GOT3 (cell line): ENCODE measurements around the gene ZNF587B.
"Not testable (repeated sequence)": the region's sequence is repeated elsewhere in the genome, so short reads cannot be mapped to it uniquely, and the experiment has no call there.

Source experiments
- DNase-seq: peaks from one replicate; lab custom pipeline; 2025; ENCODE audit warnings: mixed read lengths; lab: John Stamatoyannopoulos, UW

ZNF587B gene

DNA sequence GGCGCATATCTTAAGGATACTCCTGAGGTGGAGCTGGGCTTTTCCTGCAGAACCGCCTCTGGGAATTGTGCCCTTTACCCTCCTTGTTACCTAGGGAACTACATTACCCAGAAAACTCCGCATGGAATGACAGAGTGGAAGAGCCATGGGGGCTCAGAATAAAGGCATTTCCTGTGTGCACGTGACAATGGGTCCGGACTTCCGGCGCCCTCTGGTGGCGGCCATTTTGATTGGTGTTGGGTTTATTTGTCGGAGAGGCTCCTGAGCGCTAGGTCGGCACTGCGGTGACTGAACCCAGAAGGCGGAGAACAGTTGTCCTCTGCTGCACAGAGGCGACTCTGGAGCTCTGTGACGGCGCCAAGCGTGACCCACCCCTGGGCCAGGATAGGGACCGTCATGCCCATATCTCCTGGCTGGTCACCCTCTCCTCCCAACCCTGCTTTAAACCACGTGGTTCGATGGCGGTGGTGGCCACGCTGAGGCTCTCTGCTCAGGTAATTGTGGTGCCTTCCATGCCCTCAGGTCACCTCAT, at the start of gene ZNF587B:
Gene ZNF587B (plus strand): TSS at position 229 of the 532 bp plus-strand sequence. CDS start 230 bp downstream, at position 459.
- DNase-seq = no peak

DNA sequence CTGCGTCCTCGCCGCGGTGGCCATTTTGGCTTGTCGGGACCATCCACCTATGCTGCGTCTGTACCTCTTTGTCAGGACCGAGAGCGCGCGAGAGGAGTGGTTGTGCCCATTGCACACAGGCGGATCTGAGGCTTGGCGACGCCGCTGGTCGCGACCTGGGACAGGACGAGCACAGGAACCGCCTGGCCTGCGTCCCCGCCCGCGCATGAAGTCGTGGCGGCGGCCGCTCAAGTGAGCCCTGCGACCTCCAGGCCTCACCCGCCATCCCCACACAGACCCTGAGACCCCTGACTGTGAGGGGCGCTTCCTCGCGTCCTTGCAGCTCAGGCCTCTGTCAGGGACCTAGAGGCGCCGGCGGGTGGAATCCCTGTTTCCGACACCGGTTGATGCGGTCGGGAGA, 43.8 kb upstream of the ZNF587B start:
- DNase-seq = no peak

DNA sequence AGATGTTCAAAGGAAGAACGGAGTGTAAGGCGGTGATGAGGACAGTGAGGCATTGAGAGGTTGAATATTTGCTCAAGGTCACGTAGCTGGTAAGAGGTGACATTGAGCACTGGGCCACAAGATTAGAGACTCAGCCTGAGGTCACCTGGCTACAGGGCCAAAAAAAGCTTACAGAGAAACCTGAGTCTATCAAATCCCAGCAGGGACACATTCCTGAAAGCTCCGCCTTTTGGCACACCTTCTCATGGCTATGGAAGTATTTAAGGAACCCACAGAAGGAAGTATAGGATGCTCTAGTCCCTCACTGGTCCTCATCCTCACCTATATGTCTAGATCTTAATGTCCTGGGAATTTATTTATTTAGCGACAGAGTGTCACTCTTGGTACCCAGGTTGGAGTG, 43.2 kb upstream of the ZNF587B start:
- no peak for DNase-seq

DNA sequence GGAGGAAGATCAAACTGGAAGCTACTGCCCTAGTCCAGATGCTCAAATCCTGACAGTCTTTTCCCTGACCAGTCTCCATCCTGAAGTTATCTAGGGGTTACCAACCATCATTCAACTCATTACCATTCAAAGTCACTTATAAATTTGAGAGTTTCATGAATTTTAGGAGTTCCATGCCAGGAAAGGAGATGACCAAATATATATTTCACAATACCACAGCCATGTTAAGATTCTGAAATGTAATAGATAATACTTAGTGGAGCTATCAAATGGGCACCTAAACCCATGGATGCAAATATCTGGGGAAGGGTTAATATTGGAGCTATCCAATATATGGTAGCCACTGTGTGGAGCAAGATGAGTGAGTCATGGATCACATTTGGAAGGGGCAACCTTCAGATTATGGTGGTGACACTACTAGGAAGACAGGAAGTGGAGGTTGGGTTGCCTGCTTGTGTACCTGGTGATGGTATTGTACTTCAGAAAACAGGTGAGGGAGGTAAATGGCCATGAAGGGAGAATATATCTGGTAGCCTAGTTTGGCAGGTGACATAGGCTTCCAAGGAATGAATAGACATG, 41.9 kb upstream of the ZNF587B start:
- DNase-seq = no peak

DNA sequence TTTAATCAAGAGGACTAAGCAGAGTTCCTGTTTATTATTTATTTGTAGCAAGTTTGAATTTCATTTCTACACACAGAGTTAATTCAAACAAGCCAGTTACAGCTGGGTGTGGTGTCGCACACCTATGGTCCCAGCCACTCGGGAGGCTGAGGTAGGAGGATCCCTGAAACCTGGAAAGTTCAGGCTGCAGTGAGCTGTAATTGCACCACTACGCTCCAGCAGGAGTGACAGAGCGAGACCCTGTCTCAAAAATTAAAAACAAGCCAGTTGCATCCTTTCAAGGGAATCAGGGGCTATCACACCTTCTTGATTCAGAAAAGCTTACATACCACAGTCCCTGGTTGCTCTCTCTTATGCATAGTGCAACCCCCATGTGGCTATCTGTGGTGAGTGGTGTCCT, 40.8 kb upstream of the ZNF587B start:
- DNase-seq = no peak

DNA sequence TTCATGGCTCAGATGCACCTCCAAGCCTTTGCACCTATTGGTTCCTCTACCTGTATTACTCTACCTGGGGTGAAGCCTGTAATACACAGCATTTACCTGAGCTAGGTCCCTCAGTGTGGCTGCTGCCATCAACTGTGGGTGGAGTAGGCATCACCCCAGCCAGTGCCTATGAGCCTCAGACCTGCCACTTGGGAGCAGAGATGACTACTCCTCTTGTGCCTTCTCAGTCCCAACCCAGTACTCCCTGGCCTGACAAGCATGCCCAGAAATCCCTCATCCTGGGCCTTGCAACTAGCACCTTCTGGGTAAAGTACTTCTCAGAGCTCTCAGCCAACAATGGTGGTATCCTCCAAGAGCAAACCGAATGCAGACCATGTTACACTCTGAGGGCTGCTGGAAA, 33.5 kb upstream of the ZNF587B start:
- not testable (repeated sequence) for DNase-seq

DNA sequence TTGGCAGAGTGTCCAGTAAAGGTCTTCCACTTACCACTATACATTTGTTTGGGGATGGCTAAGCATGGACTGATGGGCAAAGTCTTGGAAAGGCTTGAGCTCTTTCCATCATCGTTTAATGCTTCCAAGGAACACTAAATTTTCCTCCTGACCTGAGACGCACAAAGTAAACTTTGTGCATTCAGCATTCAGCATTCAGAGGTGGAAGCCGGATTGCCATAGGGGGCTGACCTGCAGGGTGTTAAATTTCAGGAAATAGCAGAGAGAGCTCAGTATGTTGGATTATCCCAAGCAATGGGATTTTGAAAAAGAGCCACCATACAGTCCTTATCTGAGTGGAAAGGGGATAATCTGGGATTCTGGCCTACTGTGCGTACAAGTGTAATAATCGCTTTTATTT, 29.4 kb upstream of the ZNF587B start:
- no peak for DNase-seq

DNA sequence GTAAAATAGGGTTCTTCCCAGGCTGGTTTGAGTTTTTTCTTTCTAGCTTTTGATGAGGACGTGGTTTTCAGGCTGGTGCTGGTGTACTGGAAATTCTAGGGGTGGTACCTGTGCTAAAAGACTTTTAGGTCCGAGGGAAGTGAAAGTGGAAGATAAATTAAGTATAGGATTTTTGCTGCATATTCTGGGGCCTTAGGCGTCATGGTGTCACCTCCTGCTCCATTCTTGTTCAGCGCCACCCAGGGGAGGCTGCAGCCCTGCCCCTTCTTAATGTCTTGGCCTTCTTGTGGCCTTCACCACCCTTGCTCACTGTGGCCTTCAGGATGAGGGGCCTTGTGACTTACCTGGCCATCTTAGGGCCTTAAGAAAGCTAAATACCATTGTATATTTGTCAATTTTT, 27.8 kb upstream of the ZNF587B start:
- no peak for DNase-seq

DNA sequence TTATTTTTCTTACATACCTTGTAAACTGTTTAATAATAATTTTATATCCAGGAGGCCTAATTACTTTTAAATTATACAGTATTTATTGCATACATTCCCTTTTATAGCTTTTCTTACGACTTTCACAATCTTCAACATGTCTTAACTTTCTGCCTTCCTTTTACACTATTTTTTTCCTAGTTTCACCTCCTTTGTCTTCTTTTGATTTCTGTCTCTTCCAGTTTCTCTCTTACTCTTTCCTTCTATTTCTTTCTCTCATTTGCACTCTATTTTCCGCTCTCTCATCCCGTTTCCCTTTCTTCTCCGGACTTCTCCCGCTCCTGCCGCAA, 26.9 kb upstream of the ZNF587B start:
- DNase-seq = no peak

DNA sequence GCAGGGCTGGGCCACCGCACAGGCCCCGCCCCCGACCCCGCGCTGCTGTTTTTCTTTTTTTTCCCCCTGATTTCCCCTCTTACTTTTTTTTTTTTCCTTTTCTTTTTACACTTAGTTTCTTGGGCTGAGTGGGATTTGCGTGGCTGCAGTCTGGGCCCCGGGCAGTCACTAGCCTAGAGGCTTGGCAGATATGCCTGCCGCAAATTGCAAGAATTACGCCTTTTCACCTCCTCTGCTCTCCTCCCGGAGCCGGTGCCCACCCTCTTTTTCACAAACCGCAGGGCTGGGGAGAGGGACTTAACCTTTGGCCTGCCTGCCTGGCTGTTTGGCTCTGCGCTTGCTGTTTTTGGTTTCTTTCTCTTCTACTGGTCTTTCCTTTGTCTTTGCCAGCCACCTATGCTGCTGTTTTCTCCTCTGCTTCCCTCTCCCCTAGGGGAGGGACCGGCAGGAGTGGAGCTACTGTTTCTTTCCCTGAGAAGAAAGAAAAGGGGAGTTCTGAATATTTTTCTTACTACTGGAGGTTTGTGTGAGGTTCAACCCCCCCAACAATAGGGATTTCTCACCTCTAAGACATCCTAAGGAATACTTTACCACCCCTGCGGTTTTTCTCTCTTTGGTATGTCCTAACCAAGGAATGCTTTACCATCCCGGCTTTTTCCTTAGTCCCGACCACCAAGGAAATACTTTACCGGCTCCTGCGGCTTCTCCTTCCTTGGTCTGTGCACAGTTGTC, 26.3 kb upstream of the ZNF587B start:
- DNase-seq = no peak

DNA sequence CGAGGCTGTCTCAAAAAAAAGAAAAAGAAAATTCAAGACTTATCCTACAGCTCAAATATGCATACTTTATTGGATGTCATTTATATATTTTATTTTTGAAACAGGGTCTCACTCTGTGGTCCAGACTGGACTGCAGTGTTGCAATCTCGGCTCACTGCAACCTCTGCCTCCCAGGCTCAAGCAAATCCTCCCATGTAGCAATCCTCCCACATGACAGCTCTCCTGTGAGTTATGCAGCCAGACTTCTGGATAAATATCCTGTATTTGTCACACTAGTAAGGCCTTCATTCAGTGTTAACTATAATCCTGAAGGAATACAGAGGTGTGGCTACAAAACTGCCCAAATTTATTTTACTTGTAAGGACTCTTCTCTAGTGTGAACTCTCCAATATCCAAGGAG, 22.6 kb upstream of the ZNF587B start:
- DNase-seq = no peak

DNA sequence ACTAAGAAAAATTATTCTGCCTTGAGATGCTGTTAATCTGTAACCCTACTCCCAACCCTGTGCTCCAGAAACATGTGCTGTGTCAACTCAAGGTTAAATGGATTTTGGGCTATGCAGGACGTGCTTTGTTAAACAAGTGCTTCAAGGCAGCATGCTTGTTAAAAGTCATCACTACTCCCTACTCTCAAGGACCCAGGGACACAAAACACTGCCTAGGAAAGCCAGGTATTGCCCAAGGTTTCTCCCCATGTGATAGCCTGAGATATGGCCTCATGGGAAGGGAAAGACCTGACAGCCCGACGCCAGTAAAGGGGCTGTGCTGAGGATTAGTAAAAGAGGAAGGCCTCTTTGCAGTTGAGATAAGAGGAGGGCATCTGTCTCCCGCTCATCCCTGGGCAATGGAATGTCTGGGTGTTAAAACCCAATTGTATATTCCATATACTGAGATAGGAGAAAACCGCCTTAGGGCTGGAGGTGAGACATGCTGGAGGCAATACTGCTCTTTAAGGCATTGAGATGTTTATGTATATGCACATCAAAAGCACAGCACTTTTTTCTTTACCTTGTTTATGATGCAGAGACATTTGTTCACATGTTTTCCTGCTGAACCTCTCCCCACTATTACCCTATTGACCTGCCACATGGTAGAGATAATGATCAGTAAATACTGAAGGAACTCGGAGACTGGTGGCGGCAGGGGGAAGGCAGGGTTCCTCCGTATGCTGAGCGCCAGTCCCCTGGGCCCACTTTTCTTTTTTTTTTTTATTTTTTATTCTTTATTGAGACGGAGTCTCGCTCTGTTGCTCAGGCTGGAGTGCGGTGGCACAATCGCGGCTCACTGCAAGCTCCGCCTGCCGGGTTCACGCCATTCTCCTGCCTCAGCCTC, 19.4 kb upstream of the ZNF587B start:
- not testable (repeated sequence) for DNase-seq

DNA sequence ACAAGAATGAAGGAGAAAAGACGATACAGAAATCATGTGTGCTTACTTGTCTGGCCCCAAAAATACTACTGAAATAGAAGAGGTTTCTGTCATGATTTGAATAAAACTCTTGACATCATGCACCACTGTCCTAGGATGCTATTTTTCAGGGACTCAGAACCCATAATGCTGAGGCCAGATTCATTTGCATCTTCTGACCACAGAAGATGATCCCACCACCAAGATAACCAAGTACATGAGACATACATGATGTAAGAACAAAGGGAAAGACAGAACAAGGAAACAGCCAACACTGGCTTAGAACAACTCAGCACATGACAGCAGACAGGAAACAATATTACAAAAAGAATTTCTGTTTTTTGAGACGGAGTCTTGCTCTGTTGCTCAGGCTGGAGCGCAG, 17.9 kb upstream of the ZNF587B start:
- no peak for DNase-seq

DNA sequence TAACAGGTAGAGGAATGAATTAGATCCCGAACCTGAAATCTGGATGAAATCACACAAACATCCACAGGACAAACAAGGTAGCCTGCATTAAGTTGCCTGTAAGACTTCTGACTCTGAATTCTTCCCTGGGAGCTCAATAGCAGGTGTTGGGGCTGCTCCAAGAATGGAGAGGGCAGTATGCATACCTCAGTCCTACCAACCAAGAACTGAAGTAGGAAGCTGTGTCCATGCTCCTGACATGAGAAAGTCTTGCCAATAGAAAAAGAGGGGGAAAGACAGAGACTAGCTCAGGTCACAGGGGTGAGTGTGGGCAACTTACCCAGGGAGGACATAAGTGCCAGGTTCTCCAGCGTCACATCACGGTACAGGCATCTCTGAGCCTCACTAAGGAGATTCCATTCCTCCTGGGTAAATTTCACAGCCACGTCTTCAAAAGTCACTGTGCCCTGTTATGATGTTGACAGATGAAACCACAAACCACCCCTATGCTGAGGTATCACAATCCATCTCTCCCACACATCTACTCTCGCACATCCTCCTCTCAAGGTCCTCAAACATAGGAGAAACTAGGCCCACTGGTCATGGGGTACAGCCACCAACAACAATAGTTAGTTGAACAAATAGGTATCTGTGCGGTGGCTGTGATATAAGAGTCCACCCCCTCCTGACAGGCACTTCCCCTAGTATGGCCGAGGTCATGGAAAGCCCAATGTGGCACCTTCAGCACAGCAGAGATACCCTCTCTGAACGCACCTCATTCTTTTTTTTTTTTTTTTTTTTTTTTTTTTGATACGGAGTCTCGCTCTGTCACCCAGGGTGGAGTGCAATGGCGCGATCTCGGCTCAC, 16.9 kb upstream of the ZNF587B start:
- not testable (repeated sequence) for DNase-seq

DNA sequence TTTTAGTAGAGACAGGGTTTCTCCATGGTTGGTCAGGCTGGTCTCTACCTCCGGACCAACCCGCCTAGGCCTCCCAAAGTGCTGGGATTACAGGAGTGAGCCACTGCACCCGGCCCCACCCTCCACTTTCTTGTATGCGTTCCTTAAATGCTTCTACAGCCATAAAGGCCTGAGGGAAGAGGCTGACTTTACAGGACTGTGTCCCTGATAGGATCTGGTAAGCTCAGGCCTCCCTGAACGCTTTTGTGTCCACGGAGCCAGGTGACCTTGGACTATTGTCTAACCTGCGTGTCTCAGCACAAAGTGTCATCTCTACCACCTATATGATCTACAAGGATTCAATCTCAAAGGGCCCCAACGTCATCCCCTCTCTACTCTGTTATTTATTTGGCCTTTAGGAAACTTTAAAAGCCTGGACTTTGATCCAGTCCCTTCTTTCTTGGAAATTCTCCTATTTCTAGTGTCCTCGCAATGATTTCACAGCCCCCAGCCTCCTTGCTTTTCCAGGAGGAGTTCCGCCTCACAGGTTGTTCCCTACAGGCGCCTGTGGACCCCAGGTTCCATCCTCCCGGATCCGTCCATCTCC, 16.1 kb upstream of the ZNF587B start:
- DNase-seq = no peak

DNA sequence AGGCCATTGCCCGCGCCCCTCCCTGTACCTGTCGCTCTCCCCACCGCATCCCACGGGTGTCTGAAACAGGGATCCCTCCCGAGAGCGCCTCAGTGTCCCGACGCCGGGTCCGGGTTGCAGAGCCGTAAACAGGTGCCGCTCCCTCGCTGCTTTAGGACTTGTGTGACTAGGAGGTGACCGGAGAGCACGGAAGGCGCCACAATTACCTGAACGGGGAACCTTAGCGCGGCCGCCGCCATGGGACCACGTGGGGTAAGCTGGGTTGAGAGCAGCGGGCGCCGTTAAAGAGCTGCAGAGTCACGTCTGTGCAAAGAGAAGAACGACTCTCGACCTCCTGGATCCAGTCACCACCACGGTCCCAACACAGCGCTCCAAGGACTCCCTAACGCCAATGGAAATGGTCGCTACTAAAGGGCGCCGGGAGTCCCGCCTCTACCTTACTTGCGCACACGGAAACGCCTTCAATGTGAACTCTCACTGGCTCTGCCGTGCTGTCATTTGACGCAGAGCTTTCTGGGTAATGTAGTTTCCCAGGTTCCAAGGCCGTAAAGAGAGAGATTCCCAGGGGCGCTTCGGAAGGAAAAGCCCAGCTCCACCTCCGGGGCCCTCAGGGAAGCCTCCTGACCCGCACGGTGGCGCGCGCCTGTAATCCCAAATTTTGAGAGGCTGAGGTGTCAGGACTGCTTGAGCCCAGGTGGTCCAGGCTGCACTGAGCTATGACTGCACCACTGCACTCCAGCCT, 15.4 kb upstream of the ZNF587B start, which contains the start of gene ZNF552:
Gene ZNF552 (minus strand): TSS at position 409 of the 742 bp plus-strand sequence. CDS start 170 bp downstream, at position 239.
- DNase-seq = peak; percentile 35

DNA sequence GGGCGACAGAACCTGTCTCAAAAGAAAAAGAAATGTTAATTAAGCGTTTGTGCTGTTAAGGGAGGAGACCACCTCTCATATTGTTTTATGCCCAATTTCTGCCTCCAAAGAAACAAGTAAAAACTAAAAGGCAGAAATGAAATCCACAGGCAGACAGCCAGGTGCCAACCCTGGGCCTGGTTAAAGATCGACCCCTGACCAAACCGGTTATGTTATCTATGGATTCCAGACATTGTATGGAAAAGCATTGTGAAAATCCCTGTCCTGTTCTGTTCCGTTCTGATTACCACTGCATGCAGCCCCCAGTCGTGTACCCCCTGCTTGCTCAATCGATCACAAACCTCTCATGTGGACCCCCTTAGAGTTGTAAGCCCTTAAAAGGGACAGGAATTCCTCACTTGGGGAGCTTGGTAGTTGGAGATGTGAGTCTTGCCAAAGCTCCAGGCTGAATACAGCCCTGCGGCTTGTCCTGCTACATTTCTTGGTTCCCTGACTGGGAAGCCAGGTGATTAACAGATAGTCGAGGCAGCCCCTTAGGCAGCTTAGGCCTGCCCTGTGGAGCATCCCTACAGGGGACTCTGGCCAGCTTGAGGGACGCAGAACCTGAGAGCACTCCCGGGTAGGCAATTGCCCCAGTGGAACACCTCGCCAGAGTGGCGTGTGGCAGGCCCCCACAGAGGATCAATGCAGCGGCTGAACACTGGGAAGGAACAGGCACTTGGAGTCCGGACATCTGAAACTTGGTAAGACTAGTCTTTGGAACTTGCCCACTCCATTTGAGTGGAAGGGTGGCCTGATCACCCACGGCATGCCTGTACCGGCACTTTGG, 14.6 kb upstream of the ZNF587B start:
- no peak for DNase-seq

DNA sequence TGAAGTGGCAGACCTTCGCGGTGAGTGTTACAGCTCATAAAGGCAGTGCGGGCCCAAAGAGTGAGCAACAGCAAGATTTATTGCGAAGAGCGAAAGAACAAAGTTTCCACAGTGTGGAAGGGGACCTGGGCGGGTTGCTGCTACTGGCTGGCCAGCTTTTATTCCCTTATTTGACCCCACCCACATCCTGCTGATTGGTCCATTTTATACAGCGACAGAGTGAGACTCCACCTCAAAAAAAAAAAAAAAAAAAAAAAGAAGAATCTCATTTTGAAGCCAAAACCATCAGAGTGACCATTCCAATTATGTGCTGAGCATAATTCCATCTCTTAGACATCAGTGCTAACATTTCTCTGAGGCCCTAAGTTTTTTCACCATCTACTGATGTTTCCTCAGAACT, 13.4 kb upstream of the ZNF587B start:
- DNase-seq = no peak

DNA sequence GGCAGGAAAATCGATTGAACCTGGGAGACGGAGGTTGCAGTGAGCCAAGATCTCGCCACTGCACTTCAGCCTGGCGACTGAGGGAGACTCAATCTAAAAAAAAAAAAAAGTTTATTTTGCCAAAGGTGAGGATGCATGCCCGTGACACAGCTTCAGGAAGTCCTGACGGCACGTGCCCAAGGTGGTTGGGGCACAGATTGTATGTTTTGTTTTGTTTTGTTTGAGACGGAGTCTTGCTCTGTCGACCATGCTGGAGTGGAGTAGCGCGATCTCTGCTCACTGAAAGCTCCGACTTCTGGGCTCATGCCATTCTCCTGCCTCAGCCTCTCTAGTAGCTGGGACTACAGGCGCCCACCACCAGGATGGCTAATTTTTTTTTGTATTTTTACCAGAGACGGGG, 12.1 kb upstream of the ZNF587B start:
- DNase-seq = no peak

DNA sequence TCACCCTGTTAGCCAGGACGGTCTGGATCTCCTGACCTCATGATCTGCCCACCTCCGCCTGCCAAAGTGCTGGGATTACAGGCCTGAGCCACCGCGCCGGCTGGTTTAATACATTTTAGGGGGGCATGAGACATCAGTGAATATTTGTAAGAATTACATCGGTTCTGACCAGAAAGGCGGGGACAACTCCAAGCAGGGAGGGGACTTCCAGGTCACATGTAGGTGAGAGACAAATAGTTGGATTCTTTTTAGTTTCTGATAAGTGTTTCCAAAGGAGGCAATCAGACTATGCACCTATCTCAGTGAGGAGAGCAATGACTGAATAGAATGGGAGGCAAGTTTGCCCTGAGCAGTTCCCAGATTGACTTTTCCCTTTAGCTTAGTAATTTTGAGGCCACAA, 11.7 kb upstream of the ZNF587B start:
- DNase-seq = no peak
